Measurements from ENCODE around the gene ADAMTS17.
A peak's percentile ranks its signal among the peaks of the same experiment; 100 is the strongest.

Gene ADAMTS17

GRCh38 chr15:100154338-100154737 lies 187.4 kb downstream of the ADAMTS17 start:
- no peak overlapping the region for H3K4me3 ChIP-seq (ENCODE audit: low read depth, low read length)
- no peak for DNase-seq (ENCODE audit: low read depth)
- no peak for TF ChIP-seq CTCF (IDR thresholded peaks at IDR 0.05; ENCODE audit: control insufficient read depth, extremely low read depth, insufficient read depth)

GRCh38 chr15:100152463-100152862 lies 189.3 kb downstream of the ADAMTS17 start:
- no peak for TF ChIP-seq CTCF (IDR thresholded peaks at IDR 0.05; ENCODE audit: control insufficient read depth, extremely low read depth, insufficient read depth)
- H3K4me3 ChIP-seq (ENCODE audit: low read depth, low read length): no peak overlapping the region
- no peak for DNase-seq (ENCODE audit: low read depth)

GRCh38 chr15:100150906-100151305 lies 190.9 kb downstream of the ADAMTS17 start:
- TF ChIP-seq CTCF (IDR thresholded peaks at IDR 0.05; ENCODE audit: control insufficient read depth, extremely low read depth, insufficient read depth): no peak
- no peak overlapping the region for H3K4me3 ChIP-seq (ENCODE audit: low read depth, low read length)
- no peak for DNase-seq (ENCODE audit: low read depth)

- H3K4me3 ChIP-seq (ENCODE audit: low read depth, low read length): no peak overlapping the region
- DNase-seq (ENCODE audit: low read depth): no peak
- no peak for TF ChIP-seq CTCF (IDR thresholded peaks at IDR 0.05; ENCODE audit: control insufficient read depth, extremely low read depth, insufficient read depth)
These were observed 193.9 kb downstream of the ADAMTS17 start for GRCh38 chr15:100147828-100148227.

- DNase-seq (ENCODE audit: low read depth): peak; percentile 19
- H3K4me3 ChIP-seq (ENCODE audit: low read depth, low read length): no peak overlapping the region
- TF ChIP-seq CTCF (IDR thresholded peaks at IDR 0.05; ENCODE audit: control insufficient read depth, extremely low read depth, insufficient read depth): no peak
These were observed 198.4 kb downstream of the ADAMTS17 start for GRCh38 chr15:100143378-100143777.

GRCh38 chr15:100141311-100142001 lies 200.3 kb downstream of the ADAMTS17 start:
- TF ChIP-seq CTCF (IDR thresholded peaks at IDR 0.05; ENCODE audit: control insufficient read depth, extremely low read depth, insufficient read depth): no peak
- no peak overlapping the region for H3K4me3 ChIP-seq (ENCODE audit: low read depth, low read length)
- DNase-seq (ENCODE audit: low read depth): no peak
